Astrocyte of the hippocampus (primary cell): ENCODE results near the gene COQ5.
"Not testable (repeated sequence)": the region's sequence is repeated elsewhere in the genome, so short reads cannot be mapped to it uniquely, and the experiment has no call there.

ENCODE experiments used
- DNase-seq: peaks from one replicate; pipeline ENCODE4 v3.0.0; 2011; ENCODE audit warnings: low read depth, low spot score

The COQ5 gene

GRCh38 chr12:120528861-120529525 lies at the start of gene COQ5:
Gene COQ5, minus strand, starts transcription at chr12:120529158. Its CDS starts 17 bp downstream, at chr12:120529141.
- DNase-seq, result peak; percentile 94

- peak; percentile 44 for DNase-seq
Measured at GRCh38 chr12:120574106-120574505, 45.1 kb upstream of the COQ5 start.

GRCh38 chr12:120573560-120573959 lies 44.6 kb upstream of the COQ5 start:
- DNase-seq, result no peak

GRCh38 chr12:120571299-120571698 lies 42.3 kb upstream of the COQ5 start:
- DNase-seq, result peak; percentile 71

- no peak for DNase-seq
Measured at GRCh38 chr12:120563495-120563894, 34.5 kb upstream of the COQ5 start.

GRCh38 chr12:120562906-120563305 lies 33.9 kb upstream of the COQ5 start:
- no peak for DNase-seq

- DNase-seq, result no peak
Measured at GRCh38 chr12:120557589-120557988, 28.6 kb upstream of the COQ5 start.

GRCh38 chr12:120554678-120555077 lies 25.7 kb upstream of the COQ5 start:
- DNase-seq, result no peak

GRCh38 chr12:120546050-120546386 lies 17.1 kb upstream of the COQ5 start:
- DNase-seq, result no peak

GRCh38 chr12:120544691-120545090 lies 15.7 kb upstream of the COQ5 start:
- DNase-seq, result no peak

- DNase-seq, result no peak
Measured at GRCh38 chr12:120542166-120542565, 13.2 kb upstream of the COQ5 start.

- peak; percentile 31 for DNase-seq
Measured at GRCh38 chr12:120540445-120540844, 11.5 kb upstream of the COQ5 start.

- DNase-seq, result peak; percentile 34
Measured at GRCh38 chr12:120539303-120539702, 10.3 kb upstream of the COQ5 start.

- DNase-seq, result peak; percentile 89
Measured at GRCh38 chr12:120538281-120539156, 9.6 kb upstream of the COQ5 start.

GRCh38 chr12:120537856-120538220 lies 8.9 kb upstream of the COQ5 start:
- DNase-seq, result peak; percentile 20

- DNase-seq, result no peak
Measured at GRCh38 chr12:120536064-120536791, 7.3 kb upstream of the COQ5 start.

GRCh38 chr12:120534703-120535655 lies 6.0 kb upstream of the COQ5 start:
- peak; percentile 81 for DNase-seq

- peak; percentile 93 for DNase-seq
Measured at GRCh38 chr12:120534203-120534702, 5.3 kb upstream of the COQ5 start, which contains the start of gene RNF10. Gene RNF10, plus strand, starts transcription at chr12:120534356. Its CDS starts 456 bp downstream, at chr12:120534812.

GRCh38 chr12:120532701-120533238 lies 3.8 kb upstream of the COQ5 start:
- no peak for DNase-seq

GRCh38 chr12:120530418-120530761 lies 1.4 kb upstream of the COQ5 start:
- DNase-seq, result not testable (repeated sequence)
